GM21723 (cell line): Measurements from ENCODE around the gene CFAP210.

Source experiments
- ATAC-seq: cut with Tn5 transposase; IDR thresholded peaks from one replicate; pipeline ENCODE4 v1.9.1; 2021; ENCODE audit warnings: mild to moderate bottlenecking, moderate library complexity; ENCODE audit not compliant: unreplicated experiment

The CFAP210 gene

DNA sequence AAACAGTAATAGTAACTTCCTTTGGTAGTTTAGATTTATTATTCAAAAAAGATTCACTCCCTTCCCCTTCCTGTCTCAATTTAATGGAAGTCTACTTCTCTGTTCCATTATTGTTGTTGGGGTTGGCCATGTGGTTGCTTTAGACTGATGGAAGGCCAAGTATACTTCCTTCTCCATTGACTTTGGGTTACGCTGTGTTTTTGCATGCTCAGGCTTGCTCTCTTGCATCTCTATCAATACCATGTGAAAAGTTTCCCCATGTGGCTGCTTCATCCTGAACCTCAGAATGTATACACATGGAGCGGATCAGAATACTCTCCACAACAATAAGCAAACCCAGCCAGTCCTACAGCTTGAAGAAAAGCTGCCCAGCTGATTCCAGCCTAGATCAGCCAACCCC, 20.3 kb downstream of the CFAP210 start:
- ATAC-seq = no peak

DNA sequence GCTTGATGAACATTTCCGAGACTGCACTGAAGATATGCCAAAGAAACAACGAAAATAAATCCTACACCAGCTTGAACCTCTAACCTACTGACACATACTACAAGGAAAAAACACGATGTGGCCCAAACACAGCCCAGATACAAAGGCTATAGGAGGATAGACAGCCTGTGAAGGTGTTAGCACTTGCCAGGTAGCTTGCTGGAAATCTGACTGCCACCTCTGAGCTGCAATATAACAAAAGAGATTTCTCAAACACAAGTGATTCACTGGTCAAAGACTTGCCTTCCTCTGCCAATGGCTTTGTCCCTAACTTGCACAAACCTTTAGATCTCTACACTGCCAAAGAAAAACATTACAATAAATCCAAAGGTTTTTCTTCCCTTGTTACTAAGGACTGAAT, 21.1 kb downstream of the CFAP210 start:
- ATAC-seq = no peak

DNA sequence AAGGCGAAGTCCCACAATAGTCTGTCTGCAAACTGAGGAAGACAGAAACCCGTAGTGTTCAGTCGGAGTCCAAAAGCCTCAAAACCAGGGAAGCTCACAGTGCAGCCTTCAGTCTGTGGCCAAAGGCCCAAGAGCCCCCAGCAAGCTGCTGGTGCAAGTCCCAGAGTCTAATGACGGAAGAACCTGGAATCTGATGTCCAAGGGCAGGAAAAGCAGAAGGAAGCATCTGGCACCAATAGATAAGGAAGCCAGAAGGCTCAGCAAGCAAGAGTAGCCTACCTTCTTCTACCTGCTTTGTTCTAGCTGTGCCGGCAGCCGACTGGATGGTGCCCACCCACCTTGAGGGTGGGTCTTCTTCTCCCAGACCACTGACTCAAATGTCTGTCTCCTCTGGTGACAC, 21.8 kb downstream of the CFAP210 start:
- ATAC-seq = no peak

DNA sequence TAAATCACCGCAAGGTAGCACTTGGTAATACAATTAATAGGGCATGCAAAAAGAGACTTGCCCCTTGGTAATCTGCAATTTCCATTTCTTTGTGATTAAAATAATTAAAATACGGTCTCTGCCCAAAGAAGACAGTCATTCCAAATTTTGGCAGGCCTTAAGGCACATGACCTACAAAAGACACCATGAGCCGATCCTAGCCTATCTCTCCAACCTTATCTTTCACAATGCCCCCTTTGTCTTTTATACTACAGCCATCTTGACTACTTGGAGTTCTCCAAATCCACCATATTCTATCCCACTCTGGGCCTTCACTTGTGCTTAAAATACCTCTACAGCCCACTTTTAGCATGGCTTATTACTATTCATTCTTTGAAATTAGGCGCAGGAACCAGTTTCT, 23.3 kb downstream of the CFAP210 start:
- no peak for ATAC-seq

DNA sequence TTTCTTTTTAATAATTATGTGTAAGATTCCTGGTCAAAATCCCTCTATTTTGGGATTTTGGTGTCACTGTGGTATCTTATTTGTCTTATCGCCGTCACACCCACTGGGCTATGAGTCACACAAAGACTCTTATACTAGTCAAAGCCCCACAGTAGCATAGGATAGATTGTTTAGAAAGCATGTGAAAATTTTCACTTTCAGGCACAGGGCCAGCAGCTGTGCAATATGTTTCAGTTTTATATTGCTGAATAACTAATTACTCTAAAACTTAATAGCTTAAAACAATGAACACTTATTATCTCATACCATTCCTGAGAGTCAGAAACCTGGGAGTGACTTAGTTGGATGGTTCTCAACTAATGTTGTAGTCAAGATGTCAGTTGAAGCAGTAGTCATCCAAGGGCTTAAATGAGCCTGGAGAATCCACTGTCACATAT, 24.0 kb downstream of the CFAP210 start:
- ATAC-seq = no peak

DNA sequence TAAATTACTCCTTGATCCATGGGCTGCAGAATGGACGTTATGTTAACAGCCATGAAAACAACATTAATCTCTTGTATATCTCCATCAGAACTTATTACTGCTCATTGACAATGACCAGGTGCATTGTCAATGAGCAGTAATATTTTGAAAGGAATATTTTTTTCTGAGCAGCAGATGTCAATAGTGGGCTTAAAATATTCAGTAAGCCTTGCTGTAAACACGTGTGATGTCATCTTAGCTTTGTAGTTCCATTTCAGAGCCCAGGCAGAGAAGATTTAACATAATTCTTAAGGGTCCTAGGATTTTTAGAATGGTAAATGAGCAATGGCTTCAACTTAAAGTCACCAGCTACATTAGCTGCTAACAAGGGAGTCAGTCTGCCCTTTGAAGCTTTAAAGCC, 26.6 kb downstream of the CFAP210 start:
- ATAC-seq = no peak

DNA sequence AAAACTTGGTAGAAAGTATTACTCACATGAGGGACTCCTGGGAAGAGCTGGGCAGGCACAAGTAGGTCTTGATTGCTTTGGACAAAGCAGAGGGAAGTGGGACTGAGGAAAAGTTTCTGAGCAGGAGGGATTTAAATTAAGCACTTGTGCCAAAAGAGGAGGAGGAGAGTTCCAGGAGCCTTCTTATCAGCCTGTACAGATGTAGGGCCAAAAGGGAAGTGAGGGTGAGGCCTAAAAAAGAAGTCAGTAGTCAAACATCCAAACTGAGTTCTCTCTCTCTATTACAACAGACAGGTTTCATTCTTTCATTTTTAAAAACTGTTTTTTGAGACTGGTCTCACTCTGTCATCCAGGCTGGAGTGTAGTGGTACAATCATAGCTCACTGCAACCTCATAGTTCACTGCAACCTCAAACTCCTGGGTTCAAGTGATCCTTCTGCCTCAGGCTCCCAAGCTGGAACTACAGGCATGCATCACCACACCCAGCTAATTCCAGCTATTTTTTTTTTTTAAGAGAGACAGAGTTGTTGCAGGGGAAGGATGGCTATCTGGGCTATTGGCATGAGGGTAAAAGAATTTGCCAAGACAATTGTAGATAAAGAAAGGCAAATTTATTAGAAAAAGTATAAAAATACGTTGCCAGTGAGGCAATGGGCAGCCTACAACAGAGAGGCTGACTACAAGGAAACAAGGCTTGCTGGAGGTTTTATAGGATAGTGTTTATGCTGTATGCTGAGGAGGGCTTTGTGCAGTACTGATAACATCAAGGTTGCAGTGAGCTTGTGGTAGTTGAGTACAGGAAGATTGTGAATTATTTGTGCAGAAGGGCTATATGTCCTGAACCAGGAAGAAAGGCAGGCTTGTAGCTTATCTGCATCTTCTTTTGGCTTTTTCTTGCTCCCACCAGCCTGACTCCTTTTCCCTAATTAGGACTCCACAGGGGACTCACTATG, 29.0 kb downstream of the CFAP210 start:
- no peak for ATAC-seq

DNA sequence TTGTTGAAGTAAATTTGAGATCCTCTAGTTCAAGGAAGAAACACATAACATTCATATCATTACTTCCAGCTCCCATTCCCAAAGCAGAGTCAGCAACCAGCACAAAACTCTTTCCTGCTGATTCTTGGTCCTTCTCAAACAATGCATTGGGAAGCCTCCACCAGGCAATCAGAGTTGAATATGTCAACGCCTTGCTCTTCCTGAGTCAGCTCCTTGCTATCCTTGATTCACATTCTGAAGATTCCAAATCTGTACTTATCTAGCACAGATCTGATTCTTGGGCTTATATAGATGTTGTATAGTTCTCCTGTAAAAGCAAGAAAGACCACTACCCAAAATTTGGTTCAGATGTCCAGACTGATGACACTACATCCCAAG, 29.6 kb downstream of the CFAP210 start:
- ATAC-seq = no peak

DNA sequence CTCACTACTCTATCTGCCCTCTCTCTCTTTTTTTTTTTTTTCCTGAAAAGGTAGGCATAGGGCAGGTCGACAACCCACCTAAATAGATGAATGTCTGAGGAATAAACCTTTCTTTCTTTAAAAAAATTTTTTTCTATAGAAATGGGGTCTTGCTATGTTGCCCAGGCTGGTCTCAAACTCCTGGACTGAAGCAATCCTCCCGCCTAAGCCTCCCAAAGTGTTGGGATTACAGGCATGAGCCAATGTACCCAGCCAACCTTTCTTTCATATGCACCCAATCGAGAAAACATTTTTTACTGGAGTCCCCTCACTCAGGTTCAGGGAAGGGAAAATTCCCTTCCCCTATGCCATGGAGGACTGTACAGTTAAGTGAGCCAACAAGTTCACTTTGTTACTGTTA, 31.0 kb downstream of the CFAP210 start:
- ATAC-seq = no peak

DNA sequence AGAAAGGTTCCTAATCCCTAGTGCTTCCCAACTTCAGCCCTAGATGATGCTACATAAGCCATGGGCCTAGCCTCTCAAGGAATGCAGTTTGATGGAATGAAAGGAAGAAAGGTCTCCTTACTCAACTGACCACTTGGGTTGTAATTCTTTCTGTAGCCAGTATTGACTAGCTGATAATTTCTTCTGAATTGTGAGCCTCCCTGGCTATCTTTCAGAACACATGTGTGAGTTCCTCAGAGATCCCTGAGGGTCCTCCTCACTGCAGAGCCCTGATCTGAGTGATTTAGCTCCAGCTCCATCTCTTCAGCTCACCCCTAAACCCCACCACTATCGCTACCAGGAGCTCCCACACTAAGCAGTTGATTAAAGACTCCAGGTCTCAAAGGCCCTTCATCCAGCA, 31.5 kb downstream of the CFAP210 start:
- no peak for ATAC-seq

DNA sequence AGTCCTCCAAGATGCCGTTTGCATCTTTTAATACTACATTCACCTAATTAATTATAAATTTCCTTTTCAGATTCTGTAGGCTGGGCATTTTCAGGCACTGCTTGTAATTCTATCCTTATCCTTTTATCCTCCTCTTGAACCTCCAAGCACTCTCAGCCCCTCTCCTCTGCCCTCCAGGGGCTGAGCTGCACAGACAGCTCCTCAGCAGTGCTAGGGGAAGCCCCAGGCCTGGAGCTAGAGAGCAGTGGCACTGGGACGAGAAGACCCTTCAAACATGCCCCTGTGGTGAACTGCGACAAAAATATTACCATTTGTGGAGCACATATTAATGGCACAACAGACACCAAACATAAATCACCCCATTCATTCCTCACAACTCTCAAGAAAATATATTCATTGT, 32.9 kb downstream of the CFAP210 start:
- no peak for ATAC-seq

DNA sequence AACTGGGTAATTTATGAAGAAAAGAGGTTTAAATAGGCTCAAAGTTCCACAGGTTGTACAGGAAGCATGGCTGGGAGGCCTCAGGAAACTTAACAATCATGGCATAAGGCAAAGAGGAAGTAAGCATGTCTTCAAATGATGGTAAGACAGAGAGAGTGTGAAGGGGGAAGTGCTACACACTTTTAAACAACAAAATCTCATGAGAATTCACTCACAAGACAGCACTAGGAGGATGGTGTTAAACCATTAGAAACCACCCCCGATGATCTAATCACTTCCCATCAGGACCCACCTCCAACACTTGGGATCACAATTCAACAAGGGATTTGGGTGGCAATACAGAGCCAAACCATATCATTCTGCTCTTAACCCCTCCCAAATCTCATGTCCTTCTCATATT, 34.9 kb downstream of the CFAP210 start:
- ATAC-seq = no peak

DNA sequence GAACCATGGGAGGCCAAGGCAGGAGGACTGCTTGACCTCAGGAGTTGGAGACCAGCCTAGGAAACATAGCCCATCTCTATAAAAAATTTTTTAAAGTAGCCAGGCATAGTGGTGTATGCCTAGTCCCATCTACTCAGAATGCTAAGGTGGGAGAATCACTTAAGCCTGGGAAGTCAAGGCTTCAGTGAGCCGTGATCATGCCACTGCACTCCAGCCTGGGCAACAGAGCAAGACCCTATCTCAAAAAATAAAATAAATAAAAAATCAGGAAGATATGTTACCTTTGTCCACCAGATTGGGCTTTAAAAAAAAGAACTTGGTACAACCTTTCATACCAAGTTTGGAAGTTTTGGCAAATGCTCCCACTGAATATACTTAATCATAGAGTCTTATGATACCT, 35.3 kb downstream of the CFAP210 start:
- ATAC-seq = no peak

DNA sequence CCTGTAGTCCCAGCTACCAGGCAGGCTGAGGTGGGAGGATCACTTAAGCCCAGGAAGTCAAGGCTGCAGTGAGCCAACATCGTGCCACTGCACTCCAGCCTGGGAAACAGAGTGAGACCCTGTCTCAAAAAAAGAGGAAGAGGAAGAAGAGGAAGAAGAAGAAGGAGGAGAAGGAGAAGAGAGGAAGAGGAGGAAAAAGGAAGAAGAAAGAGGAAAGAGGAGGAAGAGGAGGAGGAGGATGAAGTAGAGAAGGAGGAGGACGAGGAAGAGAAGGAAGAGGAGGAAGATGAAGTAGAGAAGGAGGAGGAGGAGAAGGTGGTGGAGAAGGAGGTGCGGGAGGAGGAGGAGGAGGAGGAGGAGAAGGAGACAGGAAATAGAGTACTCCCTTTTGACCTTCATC, 38.0 kb downstream of the CFAP210 start:
- ATAC-seq = no peak

DNA sequence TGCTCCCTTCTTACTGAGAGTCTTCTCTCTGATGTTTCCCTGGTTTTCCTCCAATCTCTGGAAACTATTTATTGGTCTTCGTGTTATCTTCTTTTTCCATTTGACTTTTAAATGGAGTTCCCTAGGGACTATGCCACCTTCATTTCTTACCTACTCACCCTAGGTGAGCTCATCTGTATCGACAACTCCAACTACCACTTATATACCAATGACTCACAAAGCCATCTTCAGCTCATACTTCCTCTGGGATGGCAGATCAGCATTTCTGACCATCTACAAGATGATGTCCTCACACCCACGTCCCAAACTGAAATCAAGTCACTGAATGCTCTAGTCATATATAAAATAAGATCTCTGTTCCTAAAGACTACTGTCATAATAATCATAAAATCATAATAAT, 40.6 kb downstream of the CFAP210 start:
- ATAC-seq = no peak

DNA sequence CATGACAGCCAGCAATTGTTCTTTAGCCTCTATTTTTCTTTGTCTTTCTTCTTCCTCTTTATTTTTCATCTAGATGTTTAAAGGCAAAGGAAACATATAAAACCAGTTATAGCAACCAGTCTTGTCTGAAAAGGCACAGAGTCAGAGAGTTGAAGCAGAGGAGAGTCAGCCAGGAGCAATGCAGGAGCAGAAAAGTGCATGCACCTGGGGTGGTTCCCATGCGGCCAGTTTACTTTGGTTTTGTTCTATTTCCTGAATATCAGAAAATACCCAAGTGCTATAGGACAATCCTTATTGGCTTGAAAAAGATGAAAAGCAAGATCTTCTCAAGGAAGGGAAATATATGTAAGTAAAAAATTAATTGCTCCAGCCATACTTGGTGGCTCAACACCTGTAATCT, 44.9 kb downstream of the CFAP210 start:
- no peak for ATAC-seq

DNA sequence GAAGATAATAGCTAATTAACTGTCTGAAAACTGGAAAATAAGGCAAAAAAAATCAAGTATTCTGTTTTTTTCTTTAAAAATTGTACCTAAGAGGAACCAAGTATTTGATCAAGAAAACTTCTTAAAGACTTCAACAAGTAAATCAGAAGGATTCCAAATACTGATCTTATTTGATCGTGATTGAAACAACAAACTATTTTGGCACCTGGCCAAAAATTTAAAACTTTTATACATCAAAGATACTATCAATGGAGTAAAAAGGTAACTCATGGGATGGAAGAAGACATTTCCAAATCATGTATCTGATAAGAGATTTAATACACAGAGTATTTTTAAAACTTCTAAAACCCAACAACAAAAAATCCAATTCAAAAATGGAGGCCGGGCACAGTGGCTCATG, 46.7 kb downstream of the CFAP210 start:
- no peak for ATAC-seq

DNA sequence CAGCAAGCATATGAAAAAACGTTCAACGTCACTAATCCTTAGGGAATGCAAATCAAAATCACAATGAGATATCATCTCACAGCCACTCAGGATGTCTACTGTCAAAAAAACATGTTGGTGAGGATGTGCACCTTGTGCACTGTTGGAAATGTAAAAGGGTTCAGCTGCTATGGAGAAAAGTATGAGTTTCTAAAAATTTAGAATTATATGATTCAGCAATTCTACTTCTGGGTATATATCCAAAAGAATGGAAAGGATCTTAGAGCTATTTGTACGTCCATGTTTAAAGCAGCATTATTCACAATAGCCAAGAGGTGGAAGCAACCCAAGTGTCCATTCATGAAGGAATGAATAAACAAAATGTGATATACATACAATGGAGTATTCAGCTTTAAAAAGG, 50.0 kb downstream of the CFAP210 start:
- no peak for ATAC-seq

DNA sequence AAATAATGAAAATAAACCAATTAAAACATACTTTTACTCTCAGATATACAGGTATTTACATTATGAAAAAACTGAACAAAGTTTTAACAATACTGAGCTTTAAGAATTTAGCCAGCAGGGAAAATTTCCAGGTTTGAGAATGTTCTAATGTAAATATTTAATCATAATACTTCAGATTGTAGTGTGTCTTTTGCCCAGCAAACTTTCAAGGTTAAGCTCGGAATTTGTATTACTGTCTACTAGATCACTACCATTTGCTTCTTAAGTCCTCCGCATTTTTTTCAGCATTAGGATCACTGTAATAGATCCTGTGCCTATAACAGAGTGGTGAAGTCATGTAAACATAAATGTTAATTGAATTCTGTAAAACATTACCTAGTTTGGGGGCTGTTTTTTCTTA, 52.7 kb downstream of the CFAP210 start:
- no peak for ATAC-seq

DNA sequence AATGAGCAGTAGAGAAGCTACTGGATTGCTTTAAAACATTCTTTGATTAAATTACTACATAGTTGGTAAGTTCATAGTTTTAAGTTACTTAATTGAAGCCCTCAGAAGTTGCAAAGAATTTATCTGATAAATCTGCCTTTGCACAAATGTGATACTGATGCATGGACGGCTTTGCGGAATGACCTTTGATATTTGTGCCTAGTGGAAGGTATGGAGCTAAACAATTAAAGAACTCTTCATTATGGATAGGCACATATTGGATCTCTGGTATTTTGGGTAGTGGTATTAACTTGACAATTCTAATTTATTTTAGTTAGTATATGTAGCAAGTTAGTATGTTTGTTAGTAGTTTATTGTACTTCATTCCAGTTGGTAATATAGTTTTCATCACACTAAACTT, 54.1 kb downstream of the CFAP210 start:
- no peak for ATAC-seq

DNA sequence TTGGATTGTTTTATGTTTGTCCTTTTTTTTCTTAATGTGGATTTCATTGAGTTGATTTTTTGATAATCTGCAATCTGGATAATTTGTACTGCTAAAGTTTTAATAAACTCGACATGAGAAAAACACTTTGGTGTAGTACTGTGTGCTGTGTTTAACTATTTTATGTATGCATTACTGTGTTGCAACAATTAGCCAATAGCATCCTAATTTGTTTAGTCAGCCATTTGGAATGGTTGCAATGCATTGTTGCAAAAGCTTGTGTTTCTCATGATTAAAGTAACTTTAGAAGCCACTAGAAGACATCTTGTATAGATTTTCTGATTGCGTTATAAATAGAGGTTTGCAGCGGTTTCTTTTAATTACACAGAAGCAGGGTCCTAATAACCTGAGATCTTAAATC, 56.6 kb downstream of the CFAP210 start:
- ATAC-seq = no peak

DNA sequence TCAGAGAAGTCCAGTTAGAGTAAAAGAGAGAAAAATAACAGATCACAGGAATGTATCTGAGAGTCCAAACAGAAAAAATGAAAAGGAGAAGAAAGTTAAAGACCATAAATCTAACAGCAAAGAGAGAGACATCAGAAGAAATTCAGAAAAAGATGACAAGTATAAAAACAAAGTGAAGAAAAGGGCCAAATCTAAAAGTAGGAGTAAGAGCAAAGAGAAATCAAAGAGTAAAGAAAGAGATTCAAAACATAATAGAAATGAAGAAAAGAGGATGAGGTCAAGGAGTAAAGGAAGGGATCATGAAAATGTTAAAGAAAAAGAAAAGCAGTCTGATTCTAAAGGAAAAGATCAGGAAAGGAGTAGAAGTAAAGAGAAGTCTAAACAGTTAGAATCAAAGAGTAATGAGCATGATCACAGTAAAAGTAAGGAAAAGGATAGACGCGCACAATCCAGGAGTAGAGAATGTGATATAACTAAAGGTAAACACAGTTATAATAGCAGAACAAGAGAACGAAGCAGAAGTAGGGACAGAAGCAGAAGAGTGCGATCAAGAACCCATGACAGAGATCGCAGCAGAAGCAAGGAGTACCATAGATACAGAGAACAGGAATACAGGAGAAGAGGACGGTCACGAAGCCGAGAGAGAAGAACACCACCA, 57.6 kb downstream of the CFAP210 start:
- no peak for ATAC-seq
